Measurements from ENCODE around the gene ZCCHC24. TPM values are rescaled to one million over a fixed set of nuclear protein-coding genes. Genes with fewer than 3 reads are reported as not detected.

ZCCHC24 gene
- polyA plus RNA-seq, 3 donors, result 3.9 to 5.0 (median 4.0) TPM

GRCh38 chr10:79410315-79411094 is 34.9 kb downstream of the ZCCHC24 start:
- Histone ChIP-seq H4K20me1 (ENCODE audit: insufficient read depth, low read length) (peaks cover 14% of the 10 kb centered on the region), H3K9me3 (replicated peaks in 1 of 2; ENCODE audit: control insufficient read depth in 1 of 2, insufficient read depth in 1 of 2, low read length in 2 of 2) (no peaks in the 10 kb centered on the region), H3K9ac (ENCODE audit: insufficient read depth, low read length, poor library complexity, severe bottlenecking) (no peak overlapping the region), H3K27ac (ENCODE audit: low read depth in 1 of 2, low read length in 2 of 2) (no peak overlapping the region), H3K79me2 (ENCODE audit: insufficient read depth, low read length) (peaks cover 6% of the 10 kb centered on the region), H3K4me3 (replicated peaks in 1 of 3; ENCODE audit: low read depth in 2 of 3, low read length in 3 of 3) (no peak overlapping the region), H3K4me2 (replicated peaks; ENCODE audit: extremely low read depth, low read length, poor library complexity, severe bottlenecking) (no peak overlapping the region), H3K4me1 (ENCODE audit: control insufficient read depth in 1 of 2, insufficient read depth in 2 of 2, low read length in 2 of 2) (peaks cover 11 to 20% of the 10 kb centered on the region in 2 donors), H2AFZ (ENCODE audit: insufficient read depth, low read depth, low read length, poor library complexity, severe bottlenecking) (no peak overlapping the region), H3K36me3 (replicated peaks in 1 of 2; ENCODE audit: control insufficient read depth in 1 of 2, insufficient read depth in 2 of 2, low read length in 2 of 2) (peaks cover 0 to 8% of the 10 kb centered on the region in 2 donors), H3K27me3 (ENCODE audit: control insufficient read depth in 2 of 2, insufficient read depth in 2 of 2, low read length in 2 of 2) (no peaks in the 10 kb centered on the region)
- 94% methylated on average over 6 of the region's 10 CpGs for WGBS (ENCODE audit: insufficient coverage)
- intact Hi-C loops (cut with micrococcal nuclease), result no loop called here
- DNase-seq, result no peak
- peaks cover 0 to 1% (median 0%) of the 10 kb centered on the region in 7 donors for H3K9me3 Mint-ChIP-seq
- peaks cover 7 to 21% (median 10%) of the 10 kb centered on the region in 3 donors for H3K27me3 Mint-ChIP-seq (ENCODE audit: low read depth in 3 of 3)
- H3K27ac Mint-ChIP-seq, result no peak overlapping the region
- H3K36me3 Mint-ChIP-seq, result peaks cover 42 to 54% of the 10 kb centered on the region in 2 donors
- no peak overlapping the region for H3K4me3 Mint-ChIP-seq
- peaks cover 38% of the 10 kb centered on the region for H3K4me1 Mint-ChIP-seq
- TF ChIP-seq CTCF (IDR thresholded peaks at IDR 0.05), result no peak

GRCh38 chr10:79409726-79410085 is 35.7 kb downstream of the ZCCHC24 start:
- Histone ChIP-seq H3K9me3 (replicated peaks in 1 of 2; ENCODE audit: control insufficient read depth in 1 of 2, insufficient read depth in 1 of 2, low read length in 2 of 2) (no peaks in the 10 kb centered on the region), H3K4me1 (ENCODE audit: control insufficient read depth in 1 of 2, insufficient read depth in 2 of 2, low read length in 2 of 2) (peaks cover 19 to 20% of the 10 kb centered on the region in 2 donors), H3K79me2 (ENCODE audit: insufficient read depth, low read length) (peaks cover 6% of the 10 kb centered on the region), H4K20me1 (ENCODE audit: insufficient read depth, low read length) (peaks cover 22% of the 10 kb centered on the region), H3K4me3 (replicated peaks in 1 of 3; ENCODE audit: low read depth in 2 of 3, low read length in 3 of 3) (no peak overlapping the region), H3K27ac (ENCODE audit: low read depth in 1 of 2, low read length in 2 of 2) (no peak overlapping the region), H3K27me3 (ENCODE audit: control insufficient read depth in 2 of 2, insufficient read depth in 2 of 2, low read length in 2 of 2) (no peaks in the 10 kb centered on the region), H2AFZ (ENCODE audit: insufficient read depth, low read depth, low read length, poor library complexity, severe bottlenecking) (no peak overlapping the region), H3K36me3 (replicated peaks in 1 of 2; ENCODE audit: control insufficient read depth in 1 of 2, insufficient read depth in 2 of 2, low read length in 2 of 2) (peaks cover 0 to 8% of the 10 kb centered on the region in 2 donors), H3K4me2 (replicated peaks; ENCODE audit: extremely low read depth, low read length, poor library complexity, severe bottlenecking) (no peak overlapping the region), H3K9ac (ENCODE audit: insufficient read depth, low read length, poor library complexity, severe bottlenecking) (no peak overlapping the region)
- TF ChIP-seq CTCF (IDR thresholded peaks at IDR 0.05), result no peak
- peaks cover 7 to 21% (median 11%) of the 10 kb centered on the region in 3 donors for H3K27me3 Mint-ChIP-seq (ENCODE audit: low read depth in 3 of 3)
- H3K9me3 Mint-ChIP-seq, result peaks cover 0 to 1% (median 0%) of the 10 kb centered on the region in 7 donors
- intact Hi-C loops (cut with micrococcal nuclease), result no loop called here
- peaks cover 43 to 54% of the 10 kb centered on the region in 2 donors for H3K36me3 Mint-ChIP-seq
- no peak overlapping the region for H3K4me3 Mint-ChIP-seq
- H3K27ac Mint-ChIP-seq, result no peak overlapping the region
- no peak for DNase-seq
- 86% methylated on average over 1 of the region's 9 CpGs for WGBS (ENCODE audit: insufficient coverage)
- peaks cover 46% of the 10 kb centered on the region for H3K4me1 Mint-ChIP-seq

Measured in CD14-positive monocyte (primary cell).